Ovary (tissue), 3 donors: ENCODE results near the gene TMEM140.

Experiments
- CTCF ChIP-seq, 3 donors: fragments of 450-650 bp in 2 of 3; fragments of 200-600 bp in 1 of 3; IDR thresholded peaks; one replicate each; pipeline versions ENCODE4 v1.5.1 to v1.8.0; 2016 to 2022; ENCODE audit warnings: antibody characterized with exemption in 3 of 3, mild to moderate bottlenecking in 1 of 3
- EP300 ChIP-seq: sonication (generic); formaldehyde crosslinking; IDR thresholded peaks from one replicate; pipeline ENCODE4 v1.6.1; 2017; ENCODE audit warnings: antibody characterized with exemption
- donor health status: DM: no; HTN: no; CAD: no.

- TF ChIP-seq CTCF (IDR thresholded peaks at IDR 0.05) (no peak), EP300 (no peak)
These were observed 67.3 kb downstream of the TMEM140 start for GRCh38 chr7:135215180-135215579.
